Measurements from ENCODE around the gene GDNF. TPM values are rescaled to one million over a fixed set of nuclear protein-coding genes. Genes with fewer than 3 reads are reported as not detected.

GDNF gene
- total and polyA plus RNA-seq, 2 donors (not counting 1 experiment from before 2014, with no cell fraction given) = not detected

DNA sequence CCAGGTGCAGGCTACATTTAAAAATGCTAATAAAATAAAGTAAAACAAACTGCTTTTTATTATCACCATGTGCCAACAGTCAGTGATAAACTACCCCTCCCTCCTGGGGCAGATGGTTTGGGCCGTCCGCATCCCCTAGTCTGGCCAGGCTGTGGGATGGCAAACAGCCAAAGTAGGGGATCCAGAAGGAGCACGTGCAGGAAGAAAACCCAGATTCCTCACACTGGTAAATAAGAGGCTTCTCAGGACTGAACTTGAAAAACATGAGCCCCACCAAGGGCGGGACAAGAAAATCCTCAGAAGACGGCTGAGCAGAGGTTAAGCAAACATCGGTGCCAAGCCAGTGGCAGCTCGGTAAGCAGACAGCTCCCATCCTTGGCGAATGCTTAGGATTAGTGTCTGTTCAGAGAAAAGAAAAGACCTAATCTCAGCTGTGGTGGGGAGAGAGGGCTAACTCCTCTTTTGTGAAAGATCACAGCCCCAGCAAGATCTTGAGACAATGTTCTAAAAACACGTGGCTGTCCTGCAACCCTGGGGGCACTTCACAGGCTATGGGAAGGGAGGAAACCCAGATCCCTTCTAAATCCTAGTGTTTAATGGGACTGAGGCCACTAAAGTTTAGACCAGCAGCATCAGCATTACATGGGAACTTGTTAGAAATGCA lies 46.5 kb upstream of the GDNF start:
- H3K9me3 Mint-ChIP-seq (ENCODE audit: insufficient read depth) = no peaks in the 10 kb centered on the region
- Histone ChIP-seq H3K4me1 (ENCODE audit: control insufficient read depth in 2 of 2, insufficient read depth in 2 of 2, low read length in 2 of 2) (no peaks in the 10 kb centered on the region), H3K79me2 (ENCODE audit: control insufficient read depth, insufficient read depth, low read length) (no peaks in the 10 kb centered on the region), H3K4me3 (ENCODE audit: control extremely low read depth in 1 of 5, extremely low read depth in 1 of 5, insufficient read depth in 1 of 5, low read depth in 2 of 5, low read length in 4 of 5) (no peak overlapping the region), H3K36me3 (replicated peaks in 1 of 2; ENCODE audit: control extremely low read depth in 1 of 2, control insufficient read depth in 1 of 2, extremely low read depth in 1 of 2, insufficient read depth in 2 of 2, low read length in 1 of 2) (no peaks in the 10 kb centered on the region), H3K4me2 (replicated peaks; ENCODE audit: low read depth, low read length, poor library complexity, severe bottlenecking) (no peak overlapping the region), H4K20me1 (ENCODE audit: control insufficient read depth, insufficient read depth, low read length, poor library complexity, severe bottlenecking) (no peaks in the 10 kb centered on the region), H3K27ac (ENCODE audit: low read length in 2 of 2) (no peak overlapping the region), H2AFZ (ENCODE audit: insufficient read depth, low read depth, low read length, poor library complexity, severe bottlenecking) (no peak overlapping the region), H3K9me3 (ENCODE audit: control extremely low read depth in 1 of 3, control insufficient read depth in 2 of 3, insufficient read depth in 1 of 3, low read length in 2 of 3) (no peaks in the 10 kb centered on the region), H3K9ac (ENCODE audit: low read length) (no peak overlapping the region), H3K27me3 (replicated peaks in 1 of 4; ENCODE audit: control extremely low read depth in 1 of 4, control insufficient read depth in 3 of 4, insufficient read depth in 4 of 4, low read length in 3 of 4) (no peaks in the 10 kb centered on the region)
- H3K4me1 Mint-ChIP-seq = no peaks in the 10 kb centered on the region
- DNase-seq = no peak
- peaks cover 18% of the 10 kb centered on the region for H3K27me3 Mint-ChIP-seq
- intact Hi-C loops (cut with micrococcal nuclease) = no loop called here
- ChIA-PET CTCF (no interaction called here), POLR2A (no interaction called here)
- H3K27ac Mint-ChIP-seq = no peak overlapping the region
- TF ChIP-seq EZH2 (IDR thresholded peaks at IDR 0.05; ENCODE audit: borderline replicate concordance, insufficient read depth, low read depth, low read length, poor library complexity, severe bottlenecking) = no peak
- TF ChIP-seq, protein P1, sequence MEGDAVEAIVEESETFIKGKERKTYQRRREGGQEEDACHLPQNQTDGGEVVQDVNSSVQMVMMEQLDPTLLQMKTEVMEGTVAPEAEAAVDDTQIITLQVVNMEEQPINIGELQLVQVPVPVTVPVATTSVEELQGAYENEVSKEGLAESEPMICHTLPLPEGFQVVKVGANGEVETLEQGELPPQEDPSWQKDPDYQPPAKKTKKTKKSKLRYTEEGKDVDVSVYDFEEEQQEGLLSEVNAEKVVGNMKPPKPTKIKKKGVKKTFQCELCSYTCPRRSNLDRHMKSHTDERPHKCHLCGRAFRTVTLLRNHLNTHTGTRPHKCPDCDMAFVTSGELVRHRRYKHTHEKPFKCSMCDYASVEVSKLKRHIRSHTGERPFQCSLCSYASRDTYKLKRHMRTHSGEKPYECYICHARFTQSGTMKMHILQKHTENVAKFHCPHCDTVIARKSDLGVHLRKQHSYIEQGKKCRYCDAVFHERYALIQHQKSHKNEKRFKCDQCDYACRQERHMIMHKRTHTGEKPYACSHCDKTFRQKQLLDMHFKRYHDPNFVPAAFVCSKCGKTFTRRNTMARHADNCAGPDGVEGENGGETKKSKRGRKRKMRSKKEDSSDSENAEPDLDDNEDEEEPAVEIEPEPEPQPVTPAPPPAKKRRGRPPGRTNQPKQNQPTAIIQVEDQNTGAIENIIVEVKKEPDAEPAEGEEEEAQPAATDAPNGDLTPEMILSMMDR (IDR thresholded peaks at IDR 0.05) = no peak
- H3K4me3 Mint-ChIP-seq = no peak overlapping the region
- no peak for ATAC-seq (ENCODE audit: low read depth)
- 77% methylated on average over 9 of the region's 9 CpGs for WGBS (ENCODE audit: insufficient coverage)

DNA sequence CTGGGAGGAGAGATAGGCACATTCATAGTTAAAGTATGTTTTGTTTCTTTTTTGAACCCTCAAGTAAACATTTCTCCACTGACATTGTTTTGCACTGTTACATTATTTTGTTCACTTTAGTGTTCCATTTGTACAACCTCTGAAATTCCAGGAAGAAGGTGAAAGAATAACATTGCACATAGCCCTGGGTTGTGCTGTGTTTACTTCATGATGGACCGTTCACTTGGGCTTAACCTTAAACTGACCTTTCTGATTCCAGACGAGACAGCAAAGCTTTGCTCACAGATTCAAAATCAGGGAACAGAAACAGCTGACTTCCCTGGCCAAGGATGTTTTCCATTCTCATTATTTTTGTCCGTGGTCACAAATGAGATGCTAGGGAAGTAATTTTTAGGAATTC lies 42.8 kb upstream of the GDNF start:
- H3K36me3 ChIP-seq (replicated peaks in 1 of 2; ENCODE audit: control extremely low read depth in 1 of 2, control insufficient read depth in 1 of 2, extremely low read depth in 1 of 2, insufficient read depth in 2 of 2, low read length in 1 of 2) = no peaks in the 10 kb centered on the region
- ATAC-seq (ENCODE audit: low read depth) (no peak), DNase-seq (no peak)
- intact Hi-C loops (cut with micrococcal nuclease) = no loop called here
- H3K4me2 ChIP-seq (replicated peaks; ENCODE audit: low read depth, low read length, poor library complexity, severe bottlenecking) = no peak overlapping the region
- Mint-ChIP-seq H3K9me3 (ENCODE audit: insufficient read depth) (peaks cover 4% of the 10 kb centered on the region), H3K4me3 (no peak overlapping the region), H3K4me1 (no peaks in the 10 kb centered on the region), H3K27ac (no peak overlapping the region), H3K27me3 (peaks cover 19% of the 10 kb centered on the region)
- H3K79me2 ChIP-seq (ENCODE audit: control insufficient read depth, insufficient read depth, low read length) = no peaks in the 10 kb centered on the region
- TF ChIP-seq EZH2 (IDR thresholded peaks at IDR 0.05; ENCODE audit: borderline replicate concordance, insufficient read depth, low read depth, low read length, poor library complexity, severe bottlenecking) = no peak
- TF ChIP-seq, protein P1 (IDR thresholded peaks at IDR 0.05) = no peak
- ChIA-PET POLR2A (no interaction called here), CTCF (no interaction called here)
- H3K4me3 ChIP-seq (ENCODE audit: control extremely low read depth in 1 of 5, extremely low read depth in 1 of 5, insufficient read depth in 1 of 5, low read depth in 2 of 5, low read length in 4 of 5) = no peak overlapping the region
- H4K20me1 ChIP-seq (ENCODE audit: control insufficient read depth, insufficient read depth, low read length, poor library complexity, severe bottlenecking) = no peaks in the 10 kb centered on the region
- H3K9me3 ChIP-seq (ENCODE audit: control extremely low read depth in 1 of 3, control insufficient read depth in 2 of 3, insufficient read depth in 1 of 3, low read length in 2 of 3) = peaks cover 0 to 5% (median 0%) of the 10 kb centered on the region in 3 donors
- no peak overlapping the region for H3K27ac ChIP-seq (ENCODE audit: low read length in 2 of 2)
- no peak overlapping the region for H3K9ac ChIP-seq (ENCODE audit: low read length)
- peaks cover 0 to 6% (median 0%) of the 10 kb centered on the region in 4 experiments for H3K27me3 ChIP-seq (replicated peaks in 1 of 4; ENCODE audit: control extremely low read depth in 1 of 4, control insufficient read depth in 3 of 4, insufficient read depth in 4 of 4, low read length in 3 of 4)
- no peak overlapping the region for H2AFZ ChIP-seq (ENCODE audit: insufficient read depth, low read depth, low read length, poor library complexity, severe bottlenecking)
- WGBS (ENCODE audit: insufficient coverage) = 52% methylated on average over 3 of the region's 3 CpGs
- H3K4me1 ChIP-seq (ENCODE audit: control insufficient read depth in 2 of 2, insufficient read depth in 2 of 2, low read length in 2 of 2) = no peaks in the 10 kb centered on the region
